Type B pancreatic cell (in vitro differentiated cells): ENCODE measurements around the gene FPR1. TPM values are rescaled to one million over a fixed set of nuclear protein-coding genes. Genes with fewer than 3 reads are reported as not detected.

Experiments used
- DNase-seq: peaks from one replicate; pipeline ENCODE4 v3.0.0; 2021; ENCODE audit warnings: mixed read lengths; ENCODE audit not compliant: unreplicated experiment; ENCODE audit errors: extremely low spot score
- H3K27ac Mint-ChIP-seq: 2 replicates; pipeline ENCODE4 v1.8.0; 2021; ENCODE audit warnings: mild to moderate bottlenecking, mixed read lengths
- H3K27me3 Mint-ChIP-seq: 2 replicates; pipeline ENCODE4 v1.8.0; 2021; ENCODE audit warnings: mixed read lengths
- H3K36me3 Mint-ChIP-seq: 2 replicates; pipeline ENCODE4 v1.8.0; 2021; ENCODE audit warnings: mixed read lengths
- H3K4me1 Mint-ChIP-seq: one replicate; pipeline ENCODE4 v1.8.0; 2021; ENCODE audit warnings: mixed read lengths; ENCODE audit not compliant: unreplicated experiment
- H3K4me3 Mint-ChIP-seq: 2 replicates; pipeline ENCODE4 v1.8.0; 2021; ENCODE audit warnings: mild to moderate bottlenecking, mixed read lengths
- H3K9me3 Mint-ChIP-seq: 2 replicates; pipeline ENCODE4 v1.8.0; 2021; ENCODE audit warnings: mixed read lengths
- CTCF ChIP-seq: fragments of 200-600 bp; sonication (generic); conservative IDR thresholded peaks from 2 replicates; pipeline ENCODE4 v1.5.0; 2021; ENCODE audit warnings: antibody characterized with exemption, mild to moderate bottlenecking
- total RNA-seq: library from RNA; stranded (reverse); gene quantifications from 2 replicates; pipeline ENCODE4 v1.2.1, GENCODE V29; 2021; ENCODE audit warnings: low replicate concordance

FPR1 gene
- total RNA-seq, 1 donor from 2014 or later, result not detected

GRCh38 chr19:51735759-51736449 is 15.8 kb downstream of the FPR1 start:
- no peak overlapping the region for H3K4me3 Mint-ChIP-seq
- H3K4me1 Mint-ChIP-seq, result no peaks in the 10 kb centered on the region
- no peaks in the 10 kb centered on the region for H3K9me3 Mint-ChIP-seq
- no peak overlapping the region for H3K27ac Mint-ChIP-seq
- no peak for DNase-seq
- no peak for TF ChIP-seq CTCF
- H3K27me3 Mint-ChIP-seq, result peaks cover 6% of the 10 kb centered on the region
- H3K36me3 Mint-ChIP-seq, result no peaks in the 10 kb centered on the region

- Mint-ChIP-seq H3K27me3 (peaks cover 4% of the 10 kb centered on the region), H3K36me3 (no peaks in the 10 kb centered on the region), H3K4me1 (no peaks in the 10 kb centered on the region), H3K27ac (no peak overlapping the region), H3K9me3 (no peaks in the 10 kb centered on the region), H3K4me3 (no peak overlapping the region)
- no peak for DNase-seq
- TF ChIP-seq CTCF, result no peak
Measured at GRCh38 chr19:51733742-51734522, 17.7 kb downstream of the FPR1 start.

- peaks cover 6% of the 10 kb centered on the region for H3K4me1 Mint-ChIP-seq
- H3K9me3 Mint-ChIP-seq, result no peaks in the 10 kb centered on the region
- no peak overlapping the region for H3K27ac Mint-ChIP-seq
- H3K27me3 Mint-ChIP-seq, result peaks cover 25% of the 10 kb centered on the region
- H3K4me3 Mint-ChIP-seq, result no peak overlapping the region
- no peak for DNase-seq
- no peaks in the 10 kb centered on the region for H3K36me3 Mint-ChIP-seq
- no peak for TF ChIP-seq CTCF
Measured at GRCh38 chr19:51729781-51730180, 21.9 kb downstream of the FPR1 start.

- Mint-ChIP-seq H3K4me1 (peaks cover 6% of the 10 kb centered on the region), H3K27me3 (peaks cover 46% of the 10 kb centered on the region), H3K36me3 (no peaks in the 10 kb centered on the region), H3K27ac (no peak overlapping the region), H3K9me3 (no peaks in the 10 kb centered on the region), H3K4me3 (no peak overlapping the region)
- no peak for DNase-seq
- TF ChIP-seq CTCF, result no peak
Measured at GRCh38 chr19:51727349-51727880, 24.3 kb downstream of the FPR1 start.

- H3K9me3 Mint-ChIP-seq, result no peaks in the 10 kb centered on the region
- no peak for TF ChIP-seq CTCF
- H3K4me1 Mint-ChIP-seq, result peaks cover 6% of the 10 kb centered on the region
- peaks cover 57% of the 10 kb centered on the region for H3K27me3 Mint-ChIP-seq
- H3K36me3 Mint-ChIP-seq, result no peaks in the 10 kb centered on the region
- peak overlapping the region; percentile 37 for H3K27ac Mint-ChIP-seq
- H3K4me3 Mint-ChIP-seq, result no peak overlapping the region
- DNase-seq, result no peak
Measured at GRCh38 chr19:51726049-51726448, 25.6 kb downstream of the FPR1 start.
